SK-N-SH (cell line): ENCODE measurements around the gene CHSY1.

Experiments used
- MXI1 ChIP-seq: IDR thresholded peaks from 2 replicates; pipeline ENCODE4 v1.6.1; 2012; ENCODE audit warnings: mild to moderate bottlenecking, low read depth, low read length, improper control_type of control experiment
- POLR2AphosphoS5 ChIP-seq: IDR thresholded peaks from 2 replicates; pipeline ENCODE4 v1.6.1; 2012; ENCODE audit warnings: low read depth, low read length
- RAD21 ChIP-seq: IDR thresholded peaks from 2 replicates; pipeline ENCODE4 v1.6.1; 2012; ENCODE audit warnings: mild to moderate bottlenecking, low read length
- ZBTB33 ChIP-seq: IDR thresholded peaks from 2 replicates; pipeline ENCODE4 v1.4.0; 2012; ENCODE audit warnings: low read depth, borderline replicate concordance

GRCh38 chr15:101244889-101245668 lies 6.8 kb downstream of the CHSY1 start:
- no peak for TF ChIP-seq ZBTB33
- no peak for TF ChIP-seq POLR2AphosphoS5
- no peak for TF ChIP-seq MXI1
- no peak for TF ChIP-seq RAD21
